ENCODE measurements around the gene TMEM233.

TMEM233 gene

DNA sequence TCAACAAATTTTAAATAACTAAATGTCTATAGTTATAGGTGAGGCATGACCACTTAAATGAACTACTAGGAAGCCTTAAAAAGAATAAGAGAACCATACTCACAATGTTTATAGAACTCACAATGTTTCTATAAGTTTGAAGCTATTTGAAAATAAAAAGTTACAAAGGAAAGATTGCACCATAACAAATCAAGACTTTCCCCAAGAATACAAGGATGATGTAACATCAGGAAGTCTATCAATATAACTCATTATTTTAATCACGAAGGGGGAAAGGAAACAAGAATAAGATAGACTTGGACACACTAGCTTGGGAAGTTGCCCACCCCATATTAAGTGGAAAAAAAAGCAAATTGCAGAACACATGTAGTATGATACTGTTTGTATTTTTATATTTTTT, 26.9 kb downstream of the TMEM233 start:
- no peaks in the 10 kb centered on the region for H3K27me3 ChIP-seq
- no peaks in the 10 kb centered on the region for H4K20me1 ChIP-seq
- no peak overlapping the region for H3K4me3 ChIP-seq
- no peak for TF ChIP-seq Cebpa-rat (IDR thresholded peaks at IDR 0.05)
- H3K9ac ChIP-seq = no peak overlapping the region
- H3K36me3 ChIP-seq = no peaks in the 10 kb centered on the region
- H3K27ac ChIP-seq = no peak overlapping the region
- H3K4me2 ChIP-seq = no peak overlapping the region
- H3K4me1 ChIP-seq = no peaks in the 10 kb centered on the region
- H3K9me3 ChIP-seq (replicated peaks in 1 of 11) = peaks cover 13 to 35% (median 19%) of the 10 kb centered on the region in 11 experiments; a peak in 20 of 22 replicates

- Histone ChIP-seq H3K36me3 (no peaks in the 10 kb centered on the region), H3K4me1 (no peaks in the 10 kb centered on the region), H4K20me1 (no peaks in the 10 kb centered on the region), H3K27ac (no peak overlapping the region), H3K9me3 (replicated peaks in 1 of 11) (peaks cover 13 to 29% (median 19%) of the 10 kb centered on the region in 11 experiments; a peak in 20 of 22 replicates), H3K9ac (no peak overlapping the region), H3K27me3 (no peaks in the 10 kb centered on the region), H3K4me2 (no peak overlapping the region), H3K4me3 (no peak overlapping the region)
- TF ChIP-seq Cebpa-rat (IDR thresholded peaks at IDR 0.05) = no peak
These were observed 28.3 kb downstream of the TMEM233 start for GRCh38 chr12:119621878-119622277.

GRCh38 chr12:119624966-119625365, 31.4 kb downstream of the TMEM233 start:
- Histone ChIP-seq H3K36me3 (no peaks in the 10 kb centered on the region), H3K27me3 (no peaks in the 10 kb centered on the region), H3K9me3 (replicated peaks in 1 of 11) (peaks cover 0 to under 1% (median 0%) of the 10 kb centered on the region in 11 experiments; a peak in 1 of 22 replicates), H3K4me1 (no peaks in the 10 kb centered on the region), H3K4me3 (no peak overlapping the region), H3K9ac (no peak overlapping the region), H3K4me2 (no peak overlapping the region), H4K20me1 (no peaks in the 10 kb centered on the region), H3K27ac (no peak overlapping the region)
- no peak for TF ChIP-seq Cebpa-rat (IDR thresholded peaks at IDR 0.05)

GRCh38 chr12:119627019-119627643, 33.6 kb downstream of the TMEM233 start:
- Histone ChIP-seq H3K27me3 (no peaks in the 10 kb centered on the region), H4K20me1 (no peaks in the 10 kb centered on the region), H3K4me2 (no peak overlapping the region), H3K4me3 (no peak overlapping the region), H3K4me1 (no peaks in the 10 kb centered on the region), H3K27ac (no peak overlapping the region), H3K9ac (no peak overlapping the region), H3K36me3 (no peaks in the 10 kb centered on the region), H3K9me3 (replicated peaks in 1 of 11) (no peaks in the 10 kb centered on the region)
- TF ChIP-seq Cebpa-rat (IDR thresholded peaks at IDR 0.05) = no peak

DNA sequence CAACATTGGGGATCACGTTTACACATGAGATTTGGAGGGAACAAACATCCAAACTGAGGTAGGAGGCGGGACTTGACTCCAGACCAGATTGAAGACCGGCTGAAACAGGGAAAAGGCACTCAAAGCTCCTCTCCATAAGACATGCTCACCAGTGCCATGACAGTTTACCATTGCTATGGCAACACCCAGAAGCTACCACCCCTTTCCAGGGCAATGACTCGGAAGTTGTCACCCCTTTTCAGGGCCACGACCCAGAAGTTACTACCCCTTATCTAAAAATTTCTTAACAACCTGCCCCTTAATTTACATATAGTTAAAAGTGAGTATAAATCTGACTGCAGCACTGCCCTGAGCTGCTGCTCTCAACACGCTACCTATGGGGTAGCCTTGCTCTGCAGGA, 34.1 kb downstream of the TMEM233 start:
- no peak for TF ChIP-seq Cebpa-rat (IDR thresholded peaks at IDR 0.05)
- H3K9me3 ChIP-seq (replicated peaks in 1 of 11) = no peaks in the 10 kb centered on the region

GRCh38 chr12:119630223-119630780, 36.7 kb downstream of the TMEM233 start:
- Histone ChIP-seq H3K9ac (no peak overlapping the region), H3K36me3 (no peaks in the 10 kb centered on the region), H3K4me1 (no peaks in the 10 kb centered on the region), H4K20me1 (no peaks in the 10 kb centered on the region), H3K27ac (no peak overlapping the region), H3K9me3 (replicated peaks in 1 of 11) (no peaks in the 10 kb centered on the region), H3K27me3 (no peaks in the 10 kb centered on the region), H3K4me2 (no peak overlapping the region), H3K4me3 (no peak overlapping the region)
- no peak for TF ChIP-seq Cebpa-rat (IDR thresholded peaks at IDR 0.05)

More for the DNA sequence above, 34.1 kb downstream of the TMEM233 start:
- Histone ChIP-seq H3K4me3 (no peak overlapping the region), H3K36me3 (no peaks in the 10 kb centered on the region), H3K4me1 (no peaks in the 10 kb centered on the region), H3K9ac (no peak overlapping the region), H3K4me2 (no peak overlapping the region), H3K27ac (no peak overlapping the region), H4K20me1 (no peaks in the 10 kb centered on the region), H3K27me3 (no peaks in the 10 kb centered on the region)

DNA sequence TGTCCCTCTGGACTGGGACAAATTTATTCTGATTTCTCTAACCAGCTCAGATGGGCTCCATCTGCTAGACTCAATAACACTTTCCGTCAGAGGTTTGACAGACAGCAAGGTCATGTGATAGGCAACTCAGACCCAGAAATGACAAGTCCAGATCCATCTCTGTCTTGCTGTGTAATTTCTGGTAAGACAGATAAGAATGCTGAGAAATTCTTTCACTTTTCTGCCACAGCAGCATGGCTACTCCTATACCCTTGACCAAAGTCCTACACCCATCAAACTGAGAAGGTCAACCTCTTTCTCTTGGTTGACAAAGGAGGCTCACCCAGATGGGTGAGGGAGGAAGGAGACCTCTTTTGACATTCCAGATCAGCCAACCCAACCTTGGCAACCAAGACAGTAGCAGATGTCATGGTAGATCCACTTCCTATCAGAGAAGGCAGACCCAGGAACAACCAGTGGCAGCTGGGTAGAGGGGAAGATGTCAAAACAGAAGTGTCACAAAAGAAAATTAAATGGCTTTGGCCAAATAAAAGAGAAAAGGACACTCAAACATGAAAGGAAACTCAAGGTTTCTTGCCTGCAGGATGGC, 37.5 kb downstream of the TMEM233 start:
- no peaks in the 10 kb centered on the region for H3K4me1 ChIP-seq
- no peak overlapping the region for H3K9ac ChIP-seq
- H3K27me3 ChIP-seq = no peaks in the 10 kb centered on the region
- no peaks in the 10 kb centered on the region for H3K9me3 ChIP-seq (replicated peaks in 1 of 11)
- H4K20me1 ChIP-seq = no peaks in the 10 kb centered on the region
- TF ChIP-seq Cebpa-rat (IDR thresholded peaks at IDR 0.05) = no peak
- no peaks in the 10 kb centered on the region for H3K36me3 ChIP-seq
- no peak overlapping the region for H3K27ac ChIP-seq
- H3K4me2 ChIP-seq = no peak overlapping the region
- H3K4me3 ChIP-seq = no peak overlapping the region

GRCh38 chr12:119631930-119632678, 38.5 kb downstream of the TMEM233 start:
- no peak for TF ChIP-seq Cebpa-rat (IDR thresholded peaks at IDR 0.05)
- Histone ChIP-seq H3K9me3 (replicated peaks in 1 of 11) (no peaks in the 10 kb centered on the region), H3K4me2 (no peak overlapping the region)

DNA sequence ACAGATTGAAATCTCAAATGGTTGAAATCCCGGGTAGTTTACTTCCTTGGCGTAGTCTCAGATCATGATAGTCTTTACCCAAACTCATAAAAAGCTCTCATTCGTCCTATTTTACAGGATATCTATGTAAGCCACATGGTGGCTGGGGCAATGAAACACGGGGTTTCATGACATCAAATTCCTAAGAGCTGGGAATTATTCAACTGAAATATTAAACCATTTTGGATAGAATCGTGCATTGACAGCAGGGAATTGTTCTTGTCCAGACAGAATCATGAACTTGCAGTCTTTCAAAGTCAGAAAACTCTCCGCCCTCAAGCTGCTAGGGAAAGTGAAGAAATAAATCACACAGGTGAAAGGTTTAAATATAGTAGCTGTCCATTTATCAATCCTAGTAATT, 41.2 kb downstream of the TMEM233 start:
- Histone ChIP-seq H3K36me3 (no peaks in the 10 kb centered on the region), H4K20me1 (no peaks in the 10 kb centered on the region), H3K27ac (no peak overlapping the region), H3K9me3 (replicated peaks in 1 of 11) (no peaks in the 10 kb centered on the region), H3K9ac (no peak overlapping the region), H3K27me3 (no peaks in the 10 kb centered on the region), H3K4me2 (no peak overlapping the region), H3K4me1 (no peaks in the 10 kb centered on the region), H3K4me3 (no peak overlapping the region)
- TF ChIP-seq Cebpa-rat (IDR thresholded peaks at IDR 0.05) = no peak

More at GRCh38 chr12:119631930-119632678, 38.5 kb downstream of the TMEM233 start:
- H3K4me3 ChIP-seq = no peak overlapping the region
- H3K4me1 ChIP-seq = no peaks in the 10 kb centered on the region
- H4K20me1 ChIP-seq = no peaks in the 10 kb centered on the region
- no peaks in the 10 kb centered on the region for H3K27me3 ChIP-seq
- H3K27ac ChIP-seq = no peak overlapping the region
- no peak overlapping the region for H3K9ac ChIP-seq
- no peaks in the 10 kb centered on the region for H3K36me3 ChIP-seq
